Urinary bladder (tissue), 4 donors: ENCODE measurements around the gene PIAS4. TPM values are rescaled to one million over a fixed set of nuclear protein-coding genes. Genes with fewer than 3 reads are reported as not detected.
A peak's percentile ranks its signal among the peaks of the same experiment; 100 is the strongest.

Experiments used
- DNase-seq: peaks from one replicate; pipeline ENCODE4 v3.0.0-alpha.2; 2015; ENCODE audit errors: extremely low spot score
- H3K27ac ChIP-seq: one replicate; pipeline ENCODE4 v1.5.1; 2013; ENCODE audit warnings: low read depth, mild to moderate bottlenecking, moderate library complexity
- H3K36me3 ChIP-seq: one replicate; pipeline ENCODE4 v1.6.1; 2013; ENCODE audit warnings: mild to moderate bottlenecking, moderate library complexity; ENCODE audit not compliant: insufficient read depth
- H3K4me1 ChIP-seq: one replicate; pipeline ENCODE4 v1.6.1; 2013; ENCODE audit warnings: mild to moderate bottlenecking, moderate library complexity; ENCODE audit not compliant: insufficient read depth
- H3K4me3 ChIP-seq: one replicate; pipeline ENCODE4 v1.5.1; 2013; ENCODE audit warnings: low read depth, low read length
- WGBS: extraction: QIAGEN DNeasy Blood & Tissue Kit; methylation state at CpG from one replicate; pipeline ENCODE4 v1.1.7; 2013; 5-methylcytosine and 5-hydroxymethylcytosine counted together
- polyA plus RNA-seq: library from polyadenylated mRNA; stranded (reverse); fragments of 200-250 nt; gene quantifications from one replicate; pipeline ENCODE4 v1.2.3, GENCODE V29; 2013
- total RNA-seq: library from RNA; depleted of rRNA; stranded (reverse); fragments of >200 nt; gene quantifications from one replicate; pipeline ENCODE4 v1.2.3, GENCODE V29; 2014
- donor health status: healthy with polysubstance abuse.
- donor health status: healthy.

Gene PIAS4
- total and polyA plus RNA-seq, 2 donors, result 20.2 to 25.3 TPM

GRCh38 chr19:4015705-4016402 lies 8.3 kb downstream of the PIAS4 start:
- Histone ChIP-seq H3K36me3 (peaks cover 5% of the 10 kb centered on the region), H3K4me3 (no peak overlapping the region), H3K27ac (no peak overlapping the region), H3K4me1 (no peaks in the 10 kb centered on the region)
- WGBS, result 33% methylated on average over 37 of the region's 37 CpGs
- DNase-seq, result peak; percentile 13

GRCh38 chr19:4016486-4016885 lies 8.9 kb downstream of the PIAS4 start:
- Histone ChIP-seq H3K4me3 (no peak overlapping the region), H3K27ac (no peak overlapping the region), H3K36me3 (peaks cover 5% of the 10 kb centered on the region), H3K4me1 (no peaks in the 10 kb centered on the region)
- WGBS, result 81% methylated on average over 12 of the region's 12 CpGs
- no peak for DNase-seq

GRCh38 chr19:4016903-4017638 lies 9.5 kb downstream of the PIAS4 start:
- Histone ChIP-seq H3K27ac (no peak overlapping the region), H3K36me3 (peaks cover 3% of the 10 kb centered on the region), H3K4me1 (no peaks in the 10 kb centered on the region), H3K4me3 (no peak overlapping the region)
- DNase-seq, result no peak
- WGBS, result 95% methylated on average over 15 of the region's 15 CpGs

- Histone ChIP-seq H3K4me1 (no peaks in the 10 kb centered on the region), H3K27ac (no peak overlapping the region), H3K36me3 (peaks cover 2% of the 10 kb centered on the region), H3K4me3 (no peak overlapping the region)
- WGBS, result 91% methylated on average over 22 of the region's 22 CpGs
- no peak for DNase-seq
Measured at GRCh38 chr19:4018140-4018613, 10.6 kb downstream of the PIAS4 start.

- H3K4me1 ChIP-seq, result no peaks in the 10 kb centered on the region
- WGBS, result 89% methylated on average over 19 of the region's 19 CpGs
- no peaks in the 10 kb centered on the region for H3K36me3 ChIP-seq
- DNase-seq, result no peak
- no peak overlapping the region for H3K27ac ChIP-seq
- H3K4me3 ChIP-seq, result no peak overlapping the region
Measured at GRCh38 chr19:4018775-4019504, 11.4 kb downstream of the PIAS4 start.

GRCh38 chr19:4019578-4019977 lies 12.0 kb downstream of the PIAS4 start:
- Histone ChIP-seq H3K36me3 (no peaks in the 10 kb centered on the region), H3K4me3 (no peak overlapping the region), H3K4me1 (no peaks in the 10 kb centered on the region), H3K27ac (no peak overlapping the region)
- WGBS, result 64% methylated on average over 17 of the region's 17 CpGs
- no peak for DNase-seq

- Histone ChIP-seq H3K36me3 (no peaks in the 10 kb centered on the region), H3K4me3 (no peak overlapping the region), H3K27ac (no peak overlapping the region), H3K4me1 (no peaks in the 10 kb centered on the region)
- WGBS, result 85% methylated on average over 34 of the region's 34 CpGs
- DNase-seq, result no peak
Measured at GRCh38 chr19:4023600-4024398, 16.3 kb downstream of the PIAS4 start.

GRCh38 chr19:4025317-4025716 lies 17.8 kb downstream of the PIAS4 start:
- Histone ChIP-seq H3K36me3 (no peaks in the 10 kb centered on the region), H3K4me1 (no peaks in the 10 kb centered on the region), H3K4me3 (no peak overlapping the region), H3K27ac (no peak overlapping the region)
- 72% methylated on average over 11 of the region's 11 CpGs for WGBS
- no peak for DNase-seq

GRCh38 chr19:4027146-4027545 lies 19.6 kb downstream of the PIAS4 start:
- WGBS, result 92% methylated on average over 16 of the region's 16 CpGs
- no peak for DNase-seq
- Histone ChIP-seq H3K27ac (no peak overlapping the region), H3K4me3 (no peak overlapping the region), H3K36me3 (no peaks in the 10 kb centered on the region), H3K4me1 (no peaks in the 10 kb centered on the region)

GRCh38 chr19:4028334-4029246 lies 21.1 kb downstream of the PIAS4 start:
- no peak overlapping the region for H3K27ac ChIP-seq
- WGBS, result 91% methylated on average over 48 of the region's 48 CpGs
- H3K36me3 ChIP-seq, result peaks cover 2% of the 10 kb centered on the region
- DNase-seq, result no peak
- H3K4me1 ChIP-seq, result no peaks in the 10 kb centered on the region
- no peak overlapping the region for H3K4me3 ChIP-seq

GRCh38 chr19:4029247-4029614 lies 21.7 kb downstream of the PIAS4 start:
- H3K4me1 ChIP-seq, result no peaks in the 10 kb centered on the region
- 94% methylated on average over 18 of the region's 18 CpGs for WGBS
- no peak overlapping the region for H3K4me3 ChIP-seq
- DNase-seq, result no peak
- H3K27ac ChIP-seq, result no peak overlapping the region
- peaks cover 5% of the 10 kb centered on the region for H3K36me3 ChIP-seq

GRCh38 chr19:4030552-4030951 lies 23.0 kb downstream of the PIAS4 start:
- H3K36me3 ChIP-seq, result peaks cover 5% of the 10 kb centered on the region
- no peak for DNase-seq
- WGBS, result 96% methylated on average over 6 of the region's 6 CpGs
- no peak overlapping the region for H3K4me3 ChIP-seq
- no peak overlapping the region for H3K27ac ChIP-seq
- H3K4me1 ChIP-seq, result no peaks in the 10 kb centered on the region
